ENCODE data around the gene CBR4. TPM values are rescaled to one million over a fixed set of nuclear protein-coding genes. Genes with fewer than 3 reads are reported as not detected.

Gene CBR4
- total and polyA plus RNA-seq, 2 donors (not counting 3 experiments of a cell fraction or from before 2014, with no cell fraction given) = 4.8 to 26.3 TPM

DNA sequence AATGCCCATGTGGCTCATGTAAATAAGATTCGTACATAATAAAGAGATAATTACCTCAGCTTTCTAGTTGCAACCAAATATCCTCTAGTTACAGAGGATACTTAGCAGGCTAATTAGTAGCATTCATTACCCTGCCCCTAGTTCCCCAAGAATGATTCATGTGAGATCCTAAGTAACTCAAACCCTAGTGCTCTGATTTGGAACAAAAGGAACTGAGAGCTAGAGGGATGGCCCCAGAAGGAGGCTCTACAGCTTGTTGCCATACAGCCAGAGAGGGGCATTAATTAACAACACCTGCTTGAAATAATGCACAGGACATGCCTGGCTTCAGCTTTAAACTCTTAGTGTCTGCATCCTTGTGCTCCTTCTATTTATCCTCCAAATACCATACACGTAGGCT is 32.6 kb upstream of the CBR4 start:
- no peak for DNase-seq (ENCODE audit: low read depth, low spot score)
- Histone ChIP-seq H3K4me2 (ENCODE audit: insufficient read depth, low read length) (no peak overlapping the region), H4K20me1 (replicated peaks; ENCODE audit: control insufficient read depth, extremely low read depth, insufficient read depth, low read length) (no peaks in the 10 kb centered on the region), H3K9me1 (replicated peaks; ENCODE audit: control insufficient read depth, extremely low read depth, insufficient read depth, low read length) (no peaks in the 10 kb centered on the region), H3K79me2 (ENCODE audit: control insufficient read depth, insufficient read depth, low read length) (no peaks in the 10 kb centered on the region), H2AFZ (ENCODE audit: low read depth, low read length) (no peak overlapping the region), H3K4me3 (replicated peaks in 1 of 3; ENCODE audit: insufficient read depth in 1 of 3, low read depth in 1 of 3, low read length in 3 of 3) (no peak overlapping the region), H3K9me3 (replicated peaks; ENCODE audit: control insufficient read depth, insufficient read depth, low read length) (no peaks in the 10 kb centered on the region), H3K4me1 (ENCODE audit: control insufficient read depth, extremely low read depth, insufficient read depth, low read length) (no peaks in the 10 kb centered on the region), H3K9ac (replicated peaks; ENCODE audit: extremely low read depth, insufficient read depth, low read length) (no peak overlapping the region), H3K27ac (ENCODE audit: insufficient read depth, low read depth, low read length) (no peak overlapping the region), H3K27me3 (ENCODE audit: control insufficient read depth in 2 of 2, insufficient read depth in 2 of 2, low read length in 2 of 2) (no peaks in the 10 kb centered on the region), H3K36me3 (ENCODE audit: control insufficient read depth in 2 of 2, extremely low read depth in 1 of 2, insufficient read depth in 2 of 2, low read length in 2 of 2) (no peaks in the 10 kb centered on the region)
- BruUV-seq (replicated peaks) = no TSS peak
- intact Hi-C loops (cut with micrococcal nuclease) (no loop called here), dilution Hi-C loops (cut with MboI; ENCODE audit: extremely low pct_ligation_motif_present, low sequenced_read_pairs) (no loop called here)
- no peak for FAIRE-seq
- ChIA-PET POLR2A (no interaction called here), CTCF (interaction anchor here (0.7 to 1.3 kb wide), 3 partner anchors 10 to 17 kb away, joined by 3 to 4 read pairs (median 3); no protein-coding TSS in a partner anchor)
- TF ChIP-seq POLR2AphosphoS5 (IDR thresholded peaks at IDR 0.05; ENCODE audit: insufficient read depth, low read depth, low read length) (no peak), EZH2 (IDR thresholded peaks at IDR 0.05; ENCODE audit: borderline replicate concordance, low read depth, low read length, severe bottlenecking) (no peak), JUN (IDR thresholded peaks at IDR 0.05; ENCODE audit: borderline replicate concordance, insufficient read depth, insufficient read length, low read depth) (no peak), FOS (IDR thresholded peaks at IDR 0.05; ENCODE audit: borderline replicate concordance, insufficient read depth, low read length) (no peak), MYC (IDR thresholded peaks at IDR 0.05; ENCODE audit: low read depth, low read length) (no peak), POLR2A (IDR thresholded peaks at IDR 0.05; ENCODE audit: low read depth, low read length) (no peak)
- TF ChIP-seq, protein P1, sequence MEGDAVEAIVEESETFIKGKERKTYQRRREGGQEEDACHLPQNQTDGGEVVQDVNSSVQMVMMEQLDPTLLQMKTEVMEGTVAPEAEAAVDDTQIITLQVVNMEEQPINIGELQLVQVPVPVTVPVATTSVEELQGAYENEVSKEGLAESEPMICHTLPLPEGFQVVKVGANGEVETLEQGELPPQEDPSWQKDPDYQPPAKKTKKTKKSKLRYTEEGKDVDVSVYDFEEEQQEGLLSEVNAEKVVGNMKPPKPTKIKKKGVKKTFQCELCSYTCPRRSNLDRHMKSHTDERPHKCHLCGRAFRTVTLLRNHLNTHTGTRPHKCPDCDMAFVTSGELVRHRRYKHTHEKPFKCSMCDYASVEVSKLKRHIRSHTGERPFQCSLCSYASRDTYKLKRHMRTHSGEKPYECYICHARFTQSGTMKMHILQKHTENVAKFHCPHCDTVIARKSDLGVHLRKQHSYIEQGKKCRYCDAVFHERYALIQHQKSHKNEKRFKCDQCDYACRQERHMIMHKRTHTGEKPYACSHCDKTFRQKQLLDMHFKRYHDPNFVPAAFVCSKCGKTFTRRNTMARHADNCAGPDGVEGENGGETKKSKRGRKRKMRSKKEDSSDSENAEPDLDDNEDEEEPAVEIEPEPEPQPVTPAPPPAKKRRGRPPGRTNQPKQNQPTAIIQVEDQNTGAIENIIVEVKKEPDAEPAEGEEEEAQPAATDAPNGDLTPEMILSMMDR (IDR thresholded peaks at IDR 0.05; ENCODE audit: extremely low read depth in 1 of 2, insufficient read depth in 1 of 2, low read depth in 1 of 2, low read length in 2 of 2) = no peak
- TF ChIP-seq, protein P2, sequence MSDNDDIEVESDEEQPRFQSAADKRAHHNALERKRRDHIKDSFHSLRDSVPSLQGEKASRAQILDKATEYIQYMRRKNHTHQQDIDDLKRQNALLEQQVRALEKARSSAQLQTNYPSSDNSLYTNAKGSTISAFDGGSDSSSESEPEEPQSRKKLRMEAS (IDR thresholded peaks at IDR 0.05; ENCODE audit: insufficient read depth, insufficient read length) = no peak
